ENCODE measurements around the gene REG3G. TPM values are rescaled to one million over a fixed set of nuclear protein-coding genes. Genes with fewer than 3 reads are reported as not detected.

Gene REG3G
- total RNA-seq, 2 experiments from 2014 or later: not detected

DNA sequence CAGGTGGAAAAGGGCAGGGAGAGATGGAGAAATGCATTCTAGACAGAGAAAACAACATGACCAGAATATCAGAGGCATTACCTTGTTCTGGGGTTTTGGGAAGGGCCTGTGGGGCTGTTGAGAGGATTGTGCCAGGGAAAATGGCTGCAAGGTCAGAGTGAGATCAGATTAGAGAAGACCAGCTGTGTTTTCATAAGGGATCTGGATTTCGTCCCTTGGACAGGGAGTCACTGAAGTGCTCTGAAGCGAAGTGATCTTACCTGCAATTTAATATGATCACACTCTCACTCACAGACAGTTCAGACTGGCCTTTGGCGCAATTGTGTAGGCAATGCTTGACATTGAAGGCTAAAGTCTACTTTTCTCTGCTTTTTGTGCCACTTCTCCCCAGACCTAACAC lies 20.3 kb upstream of the REG3G start:
- H3K9me3 ChIP-seq (ENCODE audit: control insufficient read depth in 1 of 2, insufficient read depth in 1 of 2, low read length in 2 of 2): peaks cover 0 to 5% of the 10 kb centered on the region in 2 experiments
- H3K27ac Mint-ChIP-seq: no peak overlapping the region
- H3K4me1 Mint-ChIP-seq (ENCODE audit: low read depth): no peaks in the 10 kb centered on the region
- no peaks in the 10 kb centered on the region for H3K36me3 Mint-ChIP-seq (ENCODE audit: low read depth)
- DNase-seq (no peak), ATAC-seq (ENCODE audit: poor library complexity) (no peak)
- ChIA-PET CTCF (no interaction called here), POLR2A (no interaction called here)
- TF ChIP-seq, protein P1, sequence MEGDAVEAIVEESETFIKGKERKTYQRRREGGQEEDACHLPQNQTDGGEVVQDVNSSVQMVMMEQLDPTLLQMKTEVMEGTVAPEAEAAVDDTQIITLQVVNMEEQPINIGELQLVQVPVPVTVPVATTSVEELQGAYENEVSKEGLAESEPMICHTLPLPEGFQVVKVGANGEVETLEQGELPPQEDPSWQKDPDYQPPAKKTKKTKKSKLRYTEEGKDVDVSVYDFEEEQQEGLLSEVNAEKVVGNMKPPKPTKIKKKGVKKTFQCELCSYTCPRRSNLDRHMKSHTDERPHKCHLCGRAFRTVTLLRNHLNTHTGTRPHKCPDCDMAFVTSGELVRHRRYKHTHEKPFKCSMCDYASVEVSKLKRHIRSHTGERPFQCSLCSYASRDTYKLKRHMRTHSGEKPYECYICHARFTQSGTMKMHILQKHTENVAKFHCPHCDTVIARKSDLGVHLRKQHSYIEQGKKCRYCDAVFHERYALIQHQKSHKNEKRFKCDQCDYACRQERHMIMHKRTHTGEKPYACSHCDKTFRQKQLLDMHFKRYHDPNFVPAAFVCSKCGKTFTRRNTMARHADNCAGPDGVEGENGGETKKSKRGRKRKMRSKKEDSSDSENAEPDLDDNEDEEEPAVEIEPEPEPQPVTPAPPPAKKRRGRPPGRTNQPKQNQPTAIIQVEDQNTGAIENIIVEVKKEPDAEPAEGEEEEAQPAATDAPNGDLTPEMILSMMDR (IDR thresholded peaks at IDR 0.05): no peak
- peaks cover 11% of the 10 kb centered on the region for H3K9me3 Mint-ChIP-seq
- H3K4me1 ChIP-seq (ENCODE audit: insufficient read depth, low read length): no peaks in the 10 kb centered on the region
- H3K27ac ChIP-seq (ENCODE audit: low read depth in 1 of 2, low read length in 2 of 2): no peak overlapping the region
- no peaks in the 10 kb centered on the region for H3K27me3 ChIP-seq (ENCODE audit: control insufficient read depth in 1 of 2, insufficient read depth in 2 of 2, low read length in 2 of 2)
- intact Hi-C loops (cut with DNase I, micrococcal nuclease): no loop called here
- H3K4me3 ChIP-seq (ENCODE audit: low read length): no peak overlapping the region
- no peaks in the 10 kb centered on the region for H3K36me3 ChIP-seq (ENCODE audit: insufficient read depth, low read length)
- no peak overlapping the region for H3K4me3 Mint-ChIP-seq
- no peaks in the 10 kb centered on the region for H3K27me3 Mint-ChIP-seq

DNA sequence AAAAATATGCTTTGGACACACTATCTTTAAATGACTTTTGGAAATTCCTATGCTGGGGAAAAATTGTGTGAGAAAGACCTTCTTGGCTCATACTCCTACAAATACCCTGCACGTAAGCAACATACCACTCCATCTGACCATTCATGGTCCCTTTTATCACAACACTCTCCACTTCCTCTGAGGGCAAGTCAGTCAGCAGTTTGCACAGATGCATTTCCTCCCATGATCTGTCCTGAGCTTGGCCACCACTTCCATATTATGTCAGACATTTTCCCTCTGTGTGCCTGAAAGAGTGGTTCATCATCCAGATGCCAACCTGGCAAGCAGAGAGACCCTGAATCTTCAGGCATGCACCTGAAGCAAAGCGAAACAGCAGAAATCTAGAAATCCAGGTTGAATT lies 16.1 kb upstream of the REG3G start:
- ChIA-PET CTCF (no interaction called here), POLR2A (no interaction called here)
- no peak for ATAC-seq (ENCODE audit: poor library complexity)
- Histone ChIP-seq H3K27me3 (ENCODE audit: control insufficient read depth in 1 of 2, insufficient read depth in 2 of 2, low read length in 2 of 2) (no peaks in the 10 kb centered on the region), H3K4me3 (ENCODE audit: low read length) (no peak overlapping the region), H3K36me3 (ENCODE audit: insufficient read depth, low read length) (no peaks in the 10 kb centered on the region), H3K27ac (ENCODE audit: low read depth in 1 of 2, low read length in 2 of 2) (no peak overlapping the region), H3K4me1 (ENCODE audit: insufficient read depth, low read length) (no peaks in the 10 kb centered on the region), H3K9me3 (ENCODE audit: control insufficient read depth in 1 of 2, insufficient read depth in 1 of 2, low read length in 2 of 2) (peaks cover 0 to 5% of the 10 kb centered on the region in 2 experiments)
- no peak for DNase-seq
- no peak overlapping the region for H3K27ac Mint-ChIP-seq
- no peaks in the 10 kb centered on the region for H3K4me1 Mint-ChIP-seq (ENCODE audit: low read depth)
- H3K36me3 Mint-ChIP-seq (ENCODE audit: low read depth): no peaks in the 10 kb centered on the region
- peaks cover 2% of the 10 kb centered on the region for H3K9me3 Mint-ChIP-seq
- H3K4me3 Mint-ChIP-seq: no peak overlapping the region
- H3K27me3 Mint-ChIP-seq: no peaks in the 10 kb centered on the region
- TF ChIP-seq, protein P1 (IDR thresholded peaks at IDR 0.05): no peak
- intact Hi-C loops (cut with DNase I, micrococcal nuclease): no loop called here

DNA sequence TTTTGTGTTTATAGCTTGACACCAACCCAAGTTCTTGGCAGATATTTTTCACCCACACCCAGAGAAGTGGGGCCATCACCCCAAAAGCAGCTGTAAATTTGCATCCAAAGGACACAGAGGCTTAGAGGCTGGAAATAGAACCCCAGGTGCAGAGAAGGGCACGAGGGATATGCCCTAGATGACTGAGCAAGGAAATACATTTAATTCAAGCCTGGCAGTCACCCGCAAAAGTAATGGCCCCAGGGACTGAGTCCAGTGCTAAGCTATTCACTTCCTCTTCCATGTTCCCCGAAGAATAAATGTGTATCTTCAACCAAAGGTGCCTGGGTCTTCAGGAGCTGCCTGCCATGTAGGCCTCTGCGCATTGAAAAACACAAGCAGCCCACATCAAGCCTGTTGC lies 14.0 kb upstream of the REG3G start:
- CTCF ChIA-PET: no interaction called here
- Histone ChIP-seq H3K36me3 (ENCODE audit: insufficient read depth, low read length) (no peaks in the 10 kb centered on the region), H3K4me1 (ENCODE audit: insufficient read depth, low read length) (no peaks in the 10 kb centered on the region), H3K9me3 (ENCODE audit: control insufficient read depth in 1 of 2, insufficient read depth in 1 of 2, low read length in 2 of 2) (peaks cover 0 to 5% of the 10 kb centered on the region in 2 experiments), H3K27me3 (ENCODE audit: control insufficient read depth in 1 of 2, insufficient read depth in 2 of 2, low read length in 2 of 2) (no peaks in the 10 kb centered on the region), H3K4me3 (ENCODE audit: low read length) (no peak overlapping the region), H3K27ac (ENCODE audit: low read depth in 1 of 2, low read length in 2 of 2) (no peak overlapping the region)
- POLR2A ChIA-PET: no interaction called here
- Mint-ChIP-seq H3K4me3 (no peak overlapping the region), H3K27me3 (no peaks in the 10 kb centered on the region), H3K27ac (no peak overlapping the region), H3K4me1 (ENCODE audit: low read depth) (no peaks in the 10 kb centered on the region), H3K9me3 (peaks cover 8% of the 10 kb centered on the region), H3K36me3 (ENCODE audit: low read depth) (no peaks in the 10 kb centered on the region)
- TF ChIP-seq, protein P1 (IDR thresholded peaks at IDR 0.05): no peak
- DNase-seq: no peak
- no peak for ATAC-seq (ENCODE audit: poor library complexity)
- intact Hi-C loops (cut with DNase I, micrococcal nuclease): no loop called here
